GM12873 (cell line): ENCODE results near the gene TLL2.

ENCODE experiments used
- CTCF ChIP-seq: IDR thresholded peaks from 2 replicates; pipeline ENCODE4 v1.5.1; 2012; ENCODE audit warnings: low read depth, mild to moderate bottlenecking, moderate library complexity, low read length, control low read depth; ENCODE audit not compliant: insufficient read depth; ENCODE audit errors: missing control alignments

TLL2 gene

GRCh38 chr10:96460316-96460715, 53.4 kb downstream of the TLL2 start:
- TF ChIP-seq CTCF: no peak

GRCh38 chr10:96457341-96457740, 56.4 kb downstream of the TLL2 start:
- no peak for TF ChIP-seq CTCF

GRCh38 chr10:96456296-96456840, 57.4 kb downstream of the TLL2 start:
- no peak for TF ChIP-seq CTCF

- TF ChIP-seq CTCF: no peak
Measured at GRCh38 chr10:96453856-96454583, 59.7 kb downstream of the TLL2 start.

GRCh38 chr10:96452494-96453153, 61.1 kb downstream of the TLL2 start:
- no peak for TF ChIP-seq CTCF

GRCh38 chr10:96450529-96451207, 63.1 kb downstream of the TLL2 start:
- TF ChIP-seq CTCF: no peak

GRCh38 chr10:96448558-96448957, 65.2 kb downstream of the TLL2 start:
- no peak for TF ChIP-seq CTCF
